ENCODE measurements around the gene LSP1.

The LSP1 gene

GRCh38 chr11:1837171-1838076 is 15.5 kb upstream of the LSP1 start:
- Histone ChIP-seq H3K4me3 (no peak overlapping the region), H3K4me1 (no peaks in the 10 kb centered on the region; the same call in 1 of the 2 replicates), H3K36me3 (replicated peaks) (no peaks in the 10 kb centered on the region), H3K9me3 (no peaks in the 10 kb centered on the region), H3K27me3 (ENCODE audit: low read depth) (no peaks in the 10 kb centered on the region)
- DNase-seq (ENCODE audit: low spot score in 2 of 2): peak; percentile 52 to 86
- in situ Hi-C loops (cut with MboI; ENCODE audit: low sequenced_read_pairs): no loop called here

GRCh38 chr11:1838077-1838425 is 14.8 kb upstream of the LSP1 start:
- in situ Hi-C loops (cut with MboI; ENCODE audit: low sequenced_read_pairs): no loop called here
- H3K4me3 ChIP-seq: no peak overlapping the region
- H3K36me3 ChIP-seq (replicated peaks): no peaks in the 10 kb centered on the region
- no peak for DNase-seq (ENCODE audit: low spot score in 2 of 2)
- H3K4me1 ChIP-seq: no peaks in the 10 kb centered on the region
- H3K9me3 ChIP-seq: no peaks in the 10 kb centered on the region
- H3K27me3 ChIP-seq (ENCODE audit: low read depth): no peaks in the 10 kb centered on the region

- DNase-seq (ENCODE audit: low spot score in 2 of 2): no peak
- Histone ChIP-seq H3K36me3 (replicated peaks) (no peaks in the 10 kb centered on the region), H3K27me3 (ENCODE audit: low read depth) (no peaks in the 10 kb centered on the region), H3K9me3 (no peaks in the 10 kb centered on the region), H3K4me1 (no peaks in the 10 kb centered on the region), H3K4me3 (no peak within 1 kb of the TSS)
- in situ Hi-C loops (cut with MboI; ENCODE audit: low sequenced_read_pairs): no loop called here
These were observed 14.3 kb upstream of the LSP1 start, which contains the start of gene TNNI2 for GRCh38 chr11:1838426-1839144. Gene TNNI2, plus strand, starts transcription at chr11:1838981. Its CDS starts 716 bp downstream, at chr11:1839697.

GRCh38 chr11:1839204-1839923 is 13.5 kb upstream of the LSP1 start:
- no peaks in the 10 kb centered on the region for H3K4me1 ChIP-seq
- no peaks in the 10 kb centered on the region for H3K36me3 ChIP-seq (replicated peaks)
- H3K27me3 ChIP-seq (ENCODE audit: low read depth): no peaks in the 10 kb centered on the region
- in situ Hi-C loops (cut with MboI; ENCODE audit: low sequenced_read_pairs): no loop called here
- H3K4me3 ChIP-seq: no peak overlapping the region
- no peaks in the 10 kb centered on the region for H3K9me3 ChIP-seq
- no peak for DNase-seq (ENCODE audit: low spot score in 2 of 2)

GRCh38 chr11:1839924-1840779 is 12.7 kb upstream of the LSP1 start:
- H3K4me1 ChIP-seq: no peaks in the 10 kb centered on the region
- DNase-seq (ENCODE audit: low spot score in 2 of 2): no peak
- no peaks in the 10 kb centered on the region for H3K27me3 ChIP-seq (ENCODE audit: low read depth)
- in situ Hi-C loops (cut with MboI; ENCODE audit: low sequenced_read_pairs): no loop called here
- H3K36me3 ChIP-seq (replicated peaks): no peaks in the 10 kb centered on the region
- no peak overlapping the region for H3K4me3 ChIP-seq
- no peaks in the 10 kb centered on the region for H3K9me3 ChIP-seq

GRCh38 chr11:1840780-1841480 is 12.0 kb upstream of the LSP1 start:
- Histone ChIP-seq H3K4me3 (no peak overlapping the region), H3K36me3 (replicated peaks) (no peaks in the 10 kb centered on the region), H3K9me3 (no peaks in the 10 kb centered on the region), H3K4me1 (no peaks in the 10 kb centered on the region), H3K27me3 (ENCODE audit: low read depth) (no peaks in the 10 kb centered on the region)
- no peak for DNase-seq (ENCODE audit: low spot score in 2 of 2)
- in situ Hi-C loops (cut with MboI; ENCODE audit: low sequenced_read_pairs): no loop called here

GRCh38 chr11:1841511-1842148 is 11.3 kb upstream of the LSP1 start:
- no peaks in the 10 kb centered on the region for H3K4me1 ChIP-seq
- no peaks in the 10 kb centered on the region for H3K36me3 ChIP-seq (replicated peaks)
- in situ Hi-C loops (cut with MboI; ENCODE audit: low sequenced_read_pairs): no loop called here
- DNase-seq (ENCODE audit: low spot score in 2 of 2): no peak
- no peak overlapping the region for H3K4me3 ChIP-seq
- no peaks in the 10 kb centered on the region for H3K27me3 ChIP-seq (ENCODE audit: low read depth)
- no peaks in the 10 kb centered on the region for H3K9me3 ChIP-seq

GRCh38 chr11:1842149-1843097 is 10.5 kb upstream of the LSP1 start:
- Histone ChIP-seq H3K9me3 (no peaks in the 10 kb centered on the region), H3K4me3 (no peak overlapping the region), H3K36me3 (replicated peaks) (no peaks in the 10 kb centered on the region), H3K4me1 (no peaks in the 10 kb centered on the region), H3K27me3 (ENCODE audit: low read depth) (no peaks in the 10 kb centered on the region)
- in situ Hi-C loops (cut with MboI; ENCODE audit: low sequenced_read_pairs): no loop called here
- no peak for DNase-seq (ENCODE audit: low spot score in 2 of 2)

GRCh38 chr11:1843098-1843473 is 9.8 kb upstream of the LSP1 start:
- DNase-seq (ENCODE audit: low spot score in 2 of 2): no peak
- no peak overlapping the region for H3K4me3 ChIP-seq
- in situ Hi-C loops (cut with MboI; ENCODE audit: low sequenced_read_pairs): no loop called here
- no peaks in the 10 kb centered on the region for H3K9me3 ChIP-seq
- H3K27me3 ChIP-seq (ENCODE audit: low read depth): no peaks in the 10 kb centered on the region
- no peaks in the 10 kb centered on the region for H3K36me3 ChIP-seq (replicated peaks)
- no peaks in the 10 kb centered on the region for H3K4me1 ChIP-seq

GRCh38 chr11:1843796-1844195 is 9.1 kb upstream of the LSP1 start:
- DNase-seq (ENCODE audit: low spot score in 2 of 2): no peak
- H3K4me1 ChIP-seq: no peaks in the 10 kb centered on the region
- H3K36me3 ChIP-seq (replicated peaks): no peaks in the 10 kb centered on the region
- no peak overlapping the region for H3K4me3 ChIP-seq
- no peaks in the 10 kb centered on the region for H3K9me3 ChIP-seq
- H3K27me3 ChIP-seq (ENCODE audit: low read depth): no peaks in the 10 kb centered on the region
- in situ Hi-C loops (cut with MboI; ENCODE audit: low sequenced_read_pairs): no loop called here

GRCh38 chr11:1844221-1845094 is 8.4 kb upstream of the LSP1 start:
- Histone ChIP-seq H3K4me3 (no peak overlapping the region), H3K36me3 (replicated peaks) (no peaks in the 10 kb centered on the region), H3K27me3 (ENCODE audit: low read depth) (no peaks in the 10 kb centered on the region), H3K9me3 (no peaks in the 10 kb centered on the region), H3K4me1 (no peaks in the 10 kb centered on the region)
- DNase-seq (ENCODE audit: low spot score in 2 of 2): no peak
- in situ Hi-C loops (cut with MboI; ENCODE audit: low sequenced_read_pairs): no loop called here

Measured in HAP-1 (cell line).